H9 (cell line): ENCODE measurements around the gene CNTN3. TPM values are rescaled to one million over a fixed set of nuclear protein-coding genes. Genes with fewer than 3 reads are reported as not detected.

Experiments
- DNase-seq: peaks from one replicate; pipeline ENCODE4 v3.0.0-alpha.2; 2017
- H2AFZ ChIP-seq: one replicate; pipeline ENCODE4 v1.6.1; 2013; ENCODE audit warnings: mild to moderate bottlenecking, low read length, control low read depth, moderate library complexity
- H2AK5ac ChIP-seq: 2 replicates; pipeline ENCODE4 v1.6.1; 2013; ENCODE audit warnings: low read length, control low read depth, mixed read lengths; ENCODE audit not compliant: insufficient read length
- H2BK120ac ChIP-seq: one replicate; pipeline ENCODE4 v1.6.1; 2013; ENCODE audit warnings: low read depth, mild to moderate bottlenecking, low read length, control low read depth, inconsistent platforms; ENCODE audit not compliant: poor library complexity, severe bottlenecking
- H2BK12ac ChIP-seq: 2 replicates; pipeline ENCODE4 v1.6.1; 2013; ENCODE audit warnings: low read length, control low read depth, mixed read lengths, low read depth; ENCODE audit not compliant: insufficient read length
- H2BK15ac ChIP-seq: 2 replicates; pipeline ENCODE4 v1.6.1; 2013; ENCODE audit warnings: low read depth, low read length, control low read depth
- H2BK20ac ChIP-seq: one replicate; pipeline ENCODE4 v1.6.1; 2013; ENCODE audit warnings: low read depth, mild to moderate bottlenecking, low read length, control low read depth, inconsistent platforms; ENCODE audit not compliant: poor library complexity, severe bottlenecking
- H2BK5ac ChIP-seq: 2 replicates; pipeline ENCODE4 v1.6.1; 2013; ENCODE audit warnings: low read length, control low read depth, mixed read lengths; ENCODE audit not compliant: insufficient read length
- H3K14ac ChIP-seq: 2 replicates; pipeline ENCODE4 v1.6.1; 2013; ENCODE audit warnings: low read length, control low read depth; ENCODE audit not compliant: insufficient read depth
- H3K18ac ChIP-seq: 2 replicates; pipeline ENCODE4 v1.6.1; 2013; ENCODE audit warnings: low read depth, mild to moderate bottlenecking, mixed read lengths, low read length, control low read depth; ENCODE audit not compliant: insufficient read length
- H3K23ac ChIP-seq: 2 replicates; pipeline ENCODE4 v1.6.1; 2013; ENCODE audit warnings: low read length, control low read depth, mixed read lengths, low read depth; ENCODE audit not compliant: insufficient read length
- H3K23me2 ChIP-seq: 2 replicates; pipeline ENCODE4 v1.6.1; 2013; ENCODE audit warnings: low read depth, mild to moderate bottlenecking, mixed read lengths, low read length, control low read depth; ENCODE audit not compliant: insufficient read length, poor library complexity, severe bottlenecking
- H3K27ac ChIP-seq: 2 replicates; pipeline ENCODE4 v1.5.1; 2013; ENCODE audit warnings: low read length, control low read depth, mixed read lengths, low read depth; ENCODE audit not compliant: insufficient read length
- H3K27me3 ChIP-seq: 2 replicates; pipeline ENCODE4 v1.6.1; 2013; ENCODE audit warnings: low read length, control low read depth, inconsistent platforms; ENCODE audit not compliant: insufficient read depth
- H3K4ac ChIP-seq: 2 replicates; pipeline ENCODE4 v1.6.1; 2013; ENCODE audit warnings: low read depth, mild to moderate bottlenecking, control low read depth, inconsistent platforms, low read length, moderate library complexity
- H3K4me1 ChIP-seq: 2 replicates; pipeline ENCODE4 v1.6.1; 2013; ENCODE audit warnings: low read length, control low read depth, inconsistent platforms; ENCODE audit not compliant: insufficient read depth
- H3K4me2 ChIP-seq: 2 replicates; pipeline ENCODE4 v1.6.1; 2013; ENCODE audit warnings: low read length, control low read depth, mixed read lengths; ENCODE audit not compliant: insufficient read length, insufficient read depth
- H3K56ac ChIP-seq: 2 replicates; pipeline ENCODE4 v1.6.1; 2013; ENCODE audit warnings: low read depth, mild to moderate bottlenecking, mixed read lengths, low read length, control low read depth; ENCODE audit not compliant: insufficient read length
- H3K79me1 ChIP-seq: 2 replicates; pipeline ENCODE4 v1.6.1; 2013; ENCODE audit warnings: low read depth, mild to moderate bottlenecking, moderate library complexity, low read length, control low read depth, inconsistent platforms; ENCODE audit not compliant: insufficient read depth, poor library complexity, severe bottlenecking
- H3K79me2 ChIP-seq: 2 replicates; pipeline ENCODE4 v1.6.1; 2013; ENCODE audit warnings: low read length, control low read depth, inconsistent platforms; ENCODE audit not compliant: insufficient read depth
- H3K9ac ChIP-seq: 2 replicates; pipeline ENCODE4 v1.6.1; 2013; ENCODE audit warnings: low read length, control low read depth, mixed read lengths; ENCODE audit not compliant: insufficient read length; ENCODE audit errors: extremely low read depth
- H3K9me3 ChIP-seq: one replicate; pipeline ENCODE4 v1.6.1; 2013; ENCODE audit warnings: low read depth, low read length, inconsistent platforms; ENCODE audit not compliant: control insufficient read depth
- H3T11ph ChIP-seq: one replicate; pipeline ENCODE4 v1.6.1; 2013; ENCODE audit warnings: mild to moderate bottlenecking, low read length, control low read depth, inconsistent platforms
- H4K20me1 ChIP-seq: one replicate; pipeline ENCODE4 v1.6.1; 2013; ENCODE audit not compliant: control insufficient read depth, insufficient read length, insufficient read depth
- H4K5ac ChIP-seq: 2 replicates; pipeline ENCODE4 v1.6.1; 2013; ENCODE audit warnings: low read depth, mild to moderate bottlenecking, mixed read lengths, low read length, control low read depth; ENCODE audit not compliant: insufficient read length
- H4K8ac ChIP-seq: replicated peaks from 2 replicates; pipeline ENCODE4 v1.6.1; 2013; ENCODE audit warnings: low read length, control low read depth, mixed read lengths, low read depth; ENCODE audit not compliant: insufficient read length
- H4K91ac ChIP-seq: 2 replicates; pipeline ENCODE4 v1.6.1; 2013; ENCODE audit warnings: low read depth, mild to moderate bottlenecking, moderate library complexity, mixed read lengths, low read length, control low read depth; ENCODE audit not compliant: insufficient read length
- H3K27ac Mint-ChIP-seq, 3 experiments: 2 replicates in 2 of 3; 3 replicates in 1 of 3; pipeline ENCODE4 v1.8.0; 2020 to 2021; ENCODE audit warnings: mixed read lengths in 3 of 3, mild to moderate bottlenecking in 1 of 3, moderate library complexity in 1 of 3
- H3K27me3 Mint-ChIP-seq: 2 replicates; pipeline ENCODE4 v1.8.0; 2021; ENCODE audit warnings: low read depth, mild to moderate bottlenecking, moderate library complexity, mixed read lengths
- H3K36me3 Mint-ChIP-seq, 3 experiments: 2 replicates in 2 of 3; 3 replicates in 1 of 3; pipeline ENCODE4 v1.8.0; 2020 to 2021; ENCODE audit warnings: low read depth in 3 of 3, mixed read lengths in 3 of 3; ENCODE audit not compliant: insufficient read depth in 1 of 3
- H3K4me1 Mint-ChIP-seq, 2 experiments: 2 replicates each; pipeline ENCODE4 v1.8.0; 2020; ENCODE audit warnings: mixed read lengths in 2 of 2
- H3K4me3 Mint-ChIP-seq, 2 experiments: 2 replicates in 1 of 2; 3 replicates in 1 of 2; pipeline ENCODE4 v1.8.0; 2020 to 2021; ENCODE audit warnings: mild to moderate bottlenecking in 2 of 2, mixed read lengths in 2 of 2, moderate library complexity in 1 of 2
- H3K9me3 Mint-ChIP-seq, 2 experiments: 2 replicates in 1 of 2; 3 replicates in 1 of 2; pipeline ENCODE4 v1.8.0; 2020; ENCODE audit warnings: mild to moderate bottlenecking in 2 of 2, mixed read lengths in 2 of 2, moderate library complexity in 1 of 2
- WGBS: extraction: QIAGEN DNeasy Blood & Tissue Kit; methylation state at CpG from one replicate; pipeline ENCODE4 v1.1.7; 2013; ENCODE audit warnings: missing lambda C conversion rate, low lambda C conversion rate, mixed read lengths; ENCODE audit not compliant: insufficient read length; ENCODE audit errors: extremely low coverage; 5-methylcytosine and 5-hydroxymethylcytosine counted together
- total RNA-seq: library from RNA; stranded (reverse); gene quantifications from 2 replicates; pipeline ENCODE4 v1.2.1, GENCODE V29; 2021
- TF ChIP-seq, protein P1 (sequence below): fragments of 200-600 bp; sonication (generic); conservative IDR thresholded peaks from 3 replicates; pipeline ENCODE4 v1.8.0; 2021; ENCODE audit warnings: antibody characterized with exemption, mild to moderate bottlenecking

Gene CNTN3
- total RNA-seq, 1 experiment from 2014 or later, result not detected

GRCh38 chr3:74631351-74632140 lies 17.1 kb upstream of the CNTN3 start:
- Histone ChIP-seq H2BK15ac (no peak overlapping the region), H2BK120ac (no peak overlapping the region), H3K18ac (no peak overlapping the region), H2BK12ac (no peak overlapping the region), H4K20me1 (no peaks in the 10 kb centered on the region), H4K5ac (no peak overlapping the region), H3K27ac (no peak overlapping the region), H3K4ac (no peak overlapping the region), H2AFZ (no peak overlapping the region), H3K23me2 (no peaks in the 10 kb centered on the region), H3K9ac (no peak overlapping the region), H3K27me3 (no peaks in the 10 kb centered on the region), H4K8ac (no peak overlapping the region), H3T11ph (no peak overlapping the region), H3K9me3 (no peaks in the 10 kb centered on the region), H2BK20ac (no peak overlapping the region), H3K14ac (no peak overlapping the region), H3K79me1 (no peaks in the 10 kb centered on the region), H2AK5ac (no peak overlapping the region), H2BK5ac (no peak overlapping the region), H3K4me1 (no peaks in the 10 kb centered on the region), H3K79me2 (no peaks in the 10 kb centered on the region), H3K23ac (no peak overlapping the region), H4K91ac (no peak overlapping the region), H3K4me2 (no peak overlapping the region), H3K56ac (no peak overlapping the region)
- Mint-ChIP-seq H3K4me1 (no peaks in the 10 kb centered on the region), H3K4me3 (no peak overlapping the region), H3K36me3 (no peaks in the 10 kb centered on the region), H3K27me3 (peaks cover 2% of the 10 kb centered on the region; the same call in 1 of the 2 replicates), H3K9me3 (no peaks in the 10 kb centered on the region), H3K27ac (no peak overlapping the region)
- DNase-seq, result no peak
- TF ChIP-seq, protein P1, sequence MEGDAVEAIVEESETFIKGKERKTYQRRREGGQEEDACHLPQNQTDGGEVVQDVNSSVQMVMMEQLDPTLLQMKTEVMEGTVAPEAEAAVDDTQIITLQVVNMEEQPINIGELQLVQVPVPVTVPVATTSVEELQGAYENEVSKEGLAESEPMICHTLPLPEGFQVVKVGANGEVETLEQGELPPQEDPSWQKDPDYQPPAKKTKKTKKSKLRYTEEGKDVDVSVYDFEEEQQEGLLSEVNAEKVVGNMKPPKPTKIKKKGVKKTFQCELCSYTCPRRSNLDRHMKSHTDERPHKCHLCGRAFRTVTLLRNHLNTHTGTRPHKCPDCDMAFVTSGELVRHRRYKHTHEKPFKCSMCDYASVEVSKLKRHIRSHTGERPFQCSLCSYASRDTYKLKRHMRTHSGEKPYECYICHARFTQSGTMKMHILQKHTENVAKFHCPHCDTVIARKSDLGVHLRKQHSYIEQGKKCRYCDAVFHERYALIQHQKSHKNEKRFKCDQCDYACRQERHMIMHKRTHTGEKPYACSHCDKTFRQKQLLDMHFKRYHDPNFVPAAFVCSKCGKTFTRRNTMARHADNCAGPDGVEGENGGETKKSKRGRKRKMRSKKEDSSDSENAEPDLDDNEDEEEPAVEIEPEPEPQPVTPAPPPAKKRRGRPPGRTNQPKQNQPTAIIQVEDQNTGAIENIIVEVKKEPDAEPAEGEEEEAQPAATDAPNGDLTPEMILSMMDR, result no peak
- no CpG with 5 or more reads among the region's 3 CpGs for WGBS
